ENCODE results near the gene WNT9B.

WNT9B gene

GRCh38 chr17:46882666-46883065 lies 31.3 kb downstream of the WNT9B start:
- no peak for DNase-seq (ENCODE audit: low spot score)

GRCh38 chr17:46883871-46884520 lies 32.6 kb downstream of the WNT9B start:
- DNase-seq (ENCODE audit: low spot score): no peak

GRCh38 chr17:46884552-46884951 lies 33.2 kb downstream of the WNT9B start:
- no peak for DNase-seq (ENCODE audit: low spot score)

DNA sequence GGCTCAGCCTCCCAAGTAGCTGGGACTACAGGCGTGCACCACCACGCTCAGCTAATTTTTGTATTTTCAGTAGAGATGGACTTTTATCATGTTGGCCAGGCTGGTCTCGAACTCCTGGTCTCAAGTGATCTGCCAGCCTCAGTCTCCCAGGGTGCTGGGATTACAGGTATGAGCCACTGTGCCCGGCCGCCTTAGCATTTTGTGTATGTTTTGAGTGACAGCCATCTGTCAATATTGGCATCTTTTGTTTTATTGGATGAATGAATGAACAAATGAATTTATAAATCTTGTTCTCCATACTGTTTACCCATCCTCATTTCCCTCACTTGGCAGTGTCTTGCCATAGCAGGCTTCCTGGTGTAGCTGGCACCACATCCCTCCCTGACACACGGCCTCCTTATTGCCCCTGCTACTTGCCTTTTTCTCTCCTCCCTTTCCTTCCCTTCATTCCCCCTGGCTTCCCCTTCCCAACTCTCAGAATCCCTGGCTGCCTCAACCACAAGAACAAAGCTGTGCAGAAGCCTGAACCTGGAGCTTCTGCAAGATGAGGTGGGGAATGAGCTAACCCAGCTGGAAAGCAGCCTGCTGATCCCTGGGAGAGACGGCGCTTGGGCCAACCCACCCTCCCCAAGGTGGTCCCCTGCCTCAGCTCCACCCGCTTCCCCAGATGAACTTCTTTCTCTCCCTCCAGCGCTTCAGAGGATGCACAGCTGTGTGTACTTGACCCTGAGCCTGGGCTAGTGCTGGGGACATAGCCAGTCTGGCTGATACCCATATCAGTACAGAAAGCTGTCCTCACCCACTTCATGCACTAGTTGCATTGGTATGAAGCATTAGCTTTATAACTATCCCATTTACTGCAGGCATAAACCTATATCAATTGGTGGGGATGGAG lies 34.3 kb downstream of the WNT9B start:
- DNase-seq (ENCODE audit: low spot score): no peak

DNA sequence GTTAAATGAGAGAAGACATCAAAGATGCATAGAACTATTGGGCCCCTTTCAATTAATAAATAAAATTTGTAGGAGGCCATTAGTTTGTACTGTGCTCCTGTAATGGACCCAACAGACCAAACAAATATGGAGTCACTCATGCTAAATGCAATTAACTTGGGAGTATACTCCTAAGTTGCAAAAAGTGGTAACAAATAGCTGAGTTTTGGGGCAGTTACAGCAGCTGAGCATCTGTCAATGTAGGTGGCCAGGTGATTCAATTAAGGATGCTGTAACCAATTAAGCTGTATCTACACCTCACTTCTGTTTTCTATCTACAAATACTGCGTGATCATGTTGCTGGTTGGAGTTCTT lies 34.9 kb downstream of the WNT9B start:
- no peak for DNase-seq (ENCODE audit: low spot score)

DNA sequence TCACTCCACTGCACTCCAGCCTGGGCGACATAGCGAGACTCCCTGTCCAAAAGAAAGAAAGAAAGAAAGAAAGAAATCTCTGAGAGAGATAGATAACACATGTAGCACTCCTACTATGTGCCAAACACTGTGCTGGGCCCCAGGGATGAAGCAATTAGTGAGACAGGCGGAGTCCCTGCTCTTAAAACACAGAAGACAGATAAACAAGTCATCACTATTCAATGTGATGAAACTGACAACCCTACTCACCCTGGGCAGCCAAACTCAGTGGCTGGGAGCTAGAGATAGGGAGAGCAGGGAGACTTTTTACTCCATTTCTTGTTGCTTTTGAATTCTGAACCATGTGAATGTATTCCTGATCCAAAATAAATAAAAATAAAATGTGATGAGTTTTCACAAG lies 36.3 kb downstream of the WNT9B start:
- DNase-seq (ENCODE audit: low spot score): no peak

GRCh38 chr17:46888727-46889126 lies 37.3 kb downstream of the WNT9B start:
- DNase-seq (ENCODE audit: low spot score): no peak

- DNase-seq (ENCODE audit: low spot score): no peak
These were observed 38.1 kb downstream of the WNT9B start for GRCh38 chr17:46889519-46889918.

GRCh38 chr17:46889992-46890564 lies 38.7 kb downstream of the WNT9B start:
- no peak for DNase-seq (ENCODE audit: low spot score)

DNA sequence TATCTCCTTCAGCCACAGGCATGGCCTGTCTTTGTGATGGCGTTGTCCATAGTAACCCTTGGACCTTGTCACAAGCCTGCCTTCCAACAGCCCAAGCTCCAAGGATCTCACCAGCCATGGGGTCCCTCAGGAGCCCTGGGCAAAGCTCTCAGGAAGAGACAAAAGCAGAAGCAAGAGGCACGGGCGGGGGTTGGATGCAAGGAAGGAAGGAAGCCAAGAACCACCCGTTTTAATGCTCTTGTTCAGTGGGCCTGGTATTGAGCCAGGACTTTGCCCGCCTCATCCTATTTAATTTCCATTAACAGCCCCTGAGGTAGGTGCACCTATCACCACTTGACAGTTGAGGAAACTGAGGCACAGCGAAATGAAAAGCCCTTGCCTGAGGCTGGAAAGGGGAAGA lies 39.3 kb downstream of the WNT9B start:
- DNase-seq (ENCODE audit: low spot score): no peak

- DNase-seq (ENCODE audit: low spot score): no peak
These were observed 40.9 kb downstream of the WNT9B start for GRCh38 chr17:46892192-46892703.

DNA sequence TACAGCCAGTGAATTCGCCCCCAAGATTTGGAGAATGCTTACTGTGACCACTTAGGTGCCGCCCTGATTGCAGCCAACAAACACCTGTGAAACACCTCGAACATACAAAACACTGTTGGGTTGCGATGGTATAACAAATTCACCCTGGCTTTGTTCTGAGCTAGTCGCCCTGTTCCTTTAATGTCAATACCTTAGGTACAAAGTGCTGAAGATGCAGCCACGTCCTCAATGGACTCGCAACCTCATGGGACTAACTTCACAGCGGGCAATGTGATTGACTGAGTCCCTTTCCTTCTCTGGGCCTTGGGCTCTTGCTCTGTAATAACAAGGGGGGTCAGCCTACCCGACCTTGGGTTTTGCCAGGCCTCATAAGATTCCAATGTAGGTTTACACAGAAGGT lies 42.6 kb downstream of the WNT9B start:
- DNase-seq (ENCODE audit: low spot score): no peak

DNA sequence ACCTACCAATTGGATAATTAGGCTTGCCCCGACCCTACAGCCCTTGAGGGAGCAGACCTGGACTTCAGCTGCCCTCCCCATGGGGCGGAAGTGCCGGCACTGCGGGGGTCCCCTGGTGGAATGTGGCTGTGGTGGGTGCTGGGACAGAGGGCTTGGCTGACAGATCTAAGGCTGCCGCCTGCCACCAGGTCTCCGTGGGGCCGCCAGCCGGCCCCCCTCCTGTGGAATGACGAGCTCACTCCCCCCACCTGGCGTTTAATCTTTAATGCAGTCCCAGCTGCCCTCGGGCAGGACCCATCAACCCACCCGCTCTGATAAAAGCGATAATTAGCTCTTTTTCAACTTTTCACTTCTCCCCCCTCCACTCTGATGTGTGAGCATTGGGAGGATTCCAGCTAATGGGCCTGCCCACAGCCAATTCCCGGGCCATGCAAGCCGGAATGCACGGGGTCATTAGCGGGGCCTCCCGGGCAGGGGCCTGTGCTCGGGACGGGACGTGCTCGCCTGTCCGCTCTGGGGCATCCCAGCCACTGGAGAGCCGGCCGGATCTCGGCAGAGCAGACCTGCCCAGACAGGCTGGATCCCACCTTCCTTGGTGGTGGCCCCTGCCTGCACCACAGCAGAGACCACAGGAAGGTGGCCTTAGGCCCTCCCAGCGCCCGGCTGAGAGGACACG lies 43.2 kb downstream of the WNT9B start:
- no peak for DNase-seq (ENCODE audit: low spot score)

- DNase-seq (ENCODE audit: low spot score): no peak
These were observed 43.8 kb downstream of the WNT9B start for GRCh38 chr17:46895171-46895570.

GRCh38 chr17:46896991-46897390 lies 45.6 kb downstream of the WNT9B start:
- no peak for DNase-seq (ENCODE audit: low spot score)

DNA sequence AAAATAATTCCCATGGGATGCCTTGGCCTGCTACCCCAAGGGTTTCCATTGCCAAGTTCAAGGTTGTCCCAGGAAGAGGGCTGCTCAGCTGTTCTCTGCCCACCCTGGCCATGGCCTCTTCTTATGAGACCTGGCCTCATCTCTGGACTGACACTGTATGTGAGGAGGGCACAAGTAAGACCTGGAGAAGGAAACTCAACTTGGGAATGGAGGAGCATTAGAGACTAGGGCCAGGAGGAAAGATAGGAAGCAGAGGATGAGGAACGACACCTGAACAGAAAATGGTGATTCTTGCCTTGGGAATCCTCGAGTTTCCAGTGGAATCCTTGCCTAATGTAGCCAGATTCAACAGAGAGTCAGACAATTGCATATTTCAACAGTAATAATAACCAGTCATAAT lies 47.0 kb downstream of the WNT9B start:
- no peak for DNase-seq (ENCODE audit: low spot score)

DNA sequence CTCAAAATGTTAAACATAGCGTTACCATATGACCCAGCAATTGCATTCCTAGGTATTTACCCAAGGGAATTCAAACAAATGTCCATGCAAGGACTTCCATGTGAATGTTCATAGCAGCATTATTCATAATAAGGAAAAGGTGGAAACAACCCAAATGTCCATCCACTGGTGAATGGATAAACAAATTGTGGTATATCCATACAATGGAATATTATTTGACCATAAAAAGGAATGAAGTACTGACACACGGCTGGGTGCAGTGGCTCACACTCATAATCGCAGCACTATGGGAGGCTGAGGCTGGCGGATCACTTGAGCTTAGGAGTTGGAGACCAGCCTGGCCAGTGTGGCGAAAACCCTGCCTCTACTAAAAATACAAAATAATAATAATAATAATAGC lies 47.5 kb downstream of the WNT9B start:
- no peak for DNase-seq (ENCODE audit: low spot score)

DNA sequence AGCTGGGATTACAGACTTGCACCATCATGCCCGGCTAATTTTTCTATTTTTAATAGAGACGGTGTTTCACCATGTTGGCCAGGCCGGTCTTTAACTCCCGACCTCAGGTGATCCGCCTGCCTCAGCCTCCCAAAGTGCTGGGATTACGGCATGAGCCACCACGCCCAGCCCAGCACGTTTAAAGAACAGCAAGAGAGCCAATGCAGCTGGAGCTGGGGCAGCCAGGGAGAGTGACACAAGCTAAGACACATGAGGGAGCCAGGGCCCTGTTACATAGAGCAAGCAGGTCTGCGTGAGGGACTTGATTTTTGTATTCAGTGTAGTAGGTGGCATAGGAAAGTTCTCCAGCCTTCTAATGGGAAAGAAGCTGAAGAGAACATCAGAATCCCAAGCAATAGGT lies 49.9 kb downstream of the WNT9B start:
- DNase-seq (ENCODE audit: low spot score): no peak

DNA sequence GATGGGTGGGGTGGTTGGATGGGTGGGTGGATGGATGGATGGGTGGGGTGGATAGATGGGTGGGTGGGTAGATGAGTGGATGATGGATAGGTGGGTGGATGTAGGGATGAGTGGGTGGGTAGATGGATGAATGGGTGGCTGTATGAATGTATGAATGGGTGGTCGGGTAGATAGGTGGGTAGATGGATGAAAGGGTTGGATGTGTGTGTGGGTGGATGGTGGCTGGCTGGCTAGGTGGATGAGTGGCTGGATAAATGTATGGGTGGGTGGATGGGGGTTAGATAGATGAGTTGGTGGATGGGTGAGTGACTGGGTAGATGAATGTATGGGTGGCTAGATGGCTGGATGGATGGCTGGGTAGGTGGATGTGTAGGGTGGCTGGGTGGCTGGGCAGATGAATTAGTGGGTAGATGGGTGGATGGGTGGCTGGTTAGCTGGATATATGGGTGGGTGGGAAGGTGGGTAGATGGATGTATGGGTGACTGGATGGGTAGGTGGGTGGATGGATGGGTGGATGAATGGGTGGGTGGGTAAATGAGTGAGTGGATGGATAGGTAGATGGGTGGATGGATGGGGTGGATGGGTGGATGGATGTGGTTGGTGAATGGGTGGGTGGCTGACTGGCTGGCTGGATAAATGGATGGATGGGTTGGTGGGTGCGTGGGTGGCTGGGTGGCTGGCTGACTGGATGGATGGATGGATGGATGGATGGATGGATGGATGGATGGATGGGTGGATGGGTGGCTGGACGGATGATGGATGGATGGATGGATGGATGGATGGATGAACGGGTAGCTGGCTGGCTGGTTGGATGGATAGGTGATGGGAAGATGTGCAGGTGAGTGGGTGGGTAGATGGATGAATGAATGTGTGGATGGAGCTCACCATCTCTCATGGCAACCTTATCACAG lies 52.6 kb downstream of the WNT9B start:
- no peak for DNase-seq (ENCODE audit: low spot score)

DNA sequence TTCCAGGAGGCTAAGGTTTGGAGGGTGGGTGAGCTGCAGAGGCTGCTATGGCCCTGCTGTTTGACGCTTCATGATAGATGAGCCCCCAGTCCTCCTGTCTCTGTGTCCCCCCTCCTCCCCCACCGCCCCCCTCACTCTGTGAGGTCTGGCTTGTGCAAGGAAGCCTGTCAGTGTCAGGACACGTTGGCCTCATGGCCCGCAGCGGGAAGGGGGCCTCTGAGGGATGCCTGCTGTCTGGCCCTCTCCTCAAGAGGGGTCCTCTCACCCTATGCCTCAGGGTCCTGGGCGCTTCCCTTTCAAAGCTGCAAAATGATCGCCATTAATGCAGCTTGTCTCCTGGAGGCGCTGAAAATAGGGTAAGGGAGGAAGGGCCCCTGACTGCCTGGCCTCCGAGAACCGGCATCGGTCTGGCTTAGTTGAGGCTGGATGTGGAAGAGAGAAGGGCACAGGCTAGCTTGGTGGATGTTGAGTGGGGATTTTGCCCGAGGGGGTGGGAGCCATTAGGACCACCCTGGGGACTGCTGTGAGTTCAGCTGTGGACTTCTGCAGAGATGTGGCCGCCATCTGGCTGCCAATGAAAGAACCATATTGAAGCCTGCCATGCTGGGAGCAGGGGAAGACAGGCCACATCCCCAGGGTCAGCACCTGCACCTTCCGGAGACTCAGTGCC lies 56.8 kb downstream of the WNT9B start:
- DNase-seq (ENCODE audit: low spot score): no peak
